Activated T-helper 9 cell treated with anti-CD3 and anti-CD28 coated beads, Interleukin-2, amount 50 U/mL, for 16 hours (primary cell): ENCODE data around the gene PPP1R9A.

Source experiments
- DNase-seq: peaks from one replicate; pipeline ENCODE4 v3.0.0-alpha.2; 2020; ENCODE audit warnings: low read depth

The PPP1R9A gene

DNA sequence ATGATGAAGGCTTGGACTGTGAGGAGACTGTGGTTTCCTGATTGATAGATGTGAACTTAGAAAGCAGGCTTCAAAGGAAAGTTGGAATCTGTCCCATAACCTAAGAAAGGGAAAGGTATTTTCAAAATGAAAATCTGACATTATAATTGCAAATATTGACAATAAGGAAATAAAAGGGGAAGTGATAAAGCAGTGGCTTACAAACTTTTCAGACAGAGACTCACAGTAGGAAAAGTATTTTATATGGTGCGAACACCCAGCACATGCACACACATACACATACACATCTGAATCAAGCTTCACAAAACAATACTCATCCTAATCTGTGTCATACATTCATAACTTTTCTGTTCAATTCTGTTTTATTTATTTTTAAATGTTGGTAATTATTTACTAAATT, 412.2 kb downstream of the PPP1R9A start:
- no peak for DNase-seq

DNA sequence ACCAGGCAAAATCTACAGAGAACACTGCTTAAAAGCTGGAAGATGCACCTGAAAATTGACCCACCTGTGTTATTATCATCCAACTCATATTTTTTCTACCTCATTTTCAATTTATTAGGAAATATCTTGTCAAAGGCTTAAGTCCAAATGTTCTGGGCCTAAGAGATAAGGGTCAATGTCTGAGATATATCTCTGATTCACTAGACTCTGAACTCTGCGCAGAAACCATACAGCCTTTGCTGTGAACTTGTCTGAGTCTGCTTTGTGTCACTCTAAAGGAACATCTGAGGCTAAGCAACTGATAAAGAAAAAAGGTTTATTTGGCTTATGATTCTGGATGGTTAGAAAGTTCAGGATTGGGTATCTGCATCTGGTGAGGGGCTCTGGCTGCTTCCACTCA, 413.3 kb downstream of the PPP1R9A start:
- DNase-seq: no peak

DNA sequence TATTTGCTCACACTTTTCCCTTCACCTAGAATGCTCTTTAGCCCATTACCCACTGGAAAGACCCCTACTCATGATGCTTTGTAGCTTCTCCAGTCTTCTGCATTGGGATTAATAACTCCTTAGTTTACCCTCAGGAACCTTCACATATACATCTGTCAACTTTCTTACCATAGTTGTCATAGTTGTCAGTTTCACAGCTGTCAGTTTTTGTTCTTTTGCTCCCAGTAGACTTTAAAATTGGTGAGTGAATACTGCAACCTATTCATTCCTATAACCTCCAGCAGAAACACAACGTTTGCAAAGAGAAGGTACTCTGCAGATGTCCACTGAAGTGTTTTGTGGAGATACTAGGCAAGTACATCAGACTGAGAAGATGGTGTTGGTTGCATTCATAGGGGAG, 414.3 kb downstream of the PPP1R9A start:
- no peak for DNase-seq

DNA sequence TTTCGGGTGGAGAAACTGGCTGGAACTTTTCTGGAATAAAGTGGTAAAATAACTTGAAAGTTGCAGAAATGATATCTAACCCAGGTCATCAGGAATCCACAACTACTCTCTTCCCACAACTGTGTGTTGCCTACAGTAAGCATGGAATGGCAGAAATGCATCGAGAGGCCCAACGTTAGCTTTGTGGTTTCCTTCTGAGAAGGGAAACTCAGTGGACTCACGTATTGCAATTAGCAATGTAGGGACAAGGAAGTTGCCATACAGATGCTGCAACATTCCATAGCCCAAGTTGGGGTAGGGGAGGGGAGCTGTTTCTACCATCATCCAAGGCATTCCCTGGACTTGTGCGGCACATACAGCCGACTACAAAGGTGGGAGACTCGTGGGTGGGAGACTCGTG, 415.0 kb downstream of the PPP1R9A start:
- DNase-seq: no peak

DNA sequence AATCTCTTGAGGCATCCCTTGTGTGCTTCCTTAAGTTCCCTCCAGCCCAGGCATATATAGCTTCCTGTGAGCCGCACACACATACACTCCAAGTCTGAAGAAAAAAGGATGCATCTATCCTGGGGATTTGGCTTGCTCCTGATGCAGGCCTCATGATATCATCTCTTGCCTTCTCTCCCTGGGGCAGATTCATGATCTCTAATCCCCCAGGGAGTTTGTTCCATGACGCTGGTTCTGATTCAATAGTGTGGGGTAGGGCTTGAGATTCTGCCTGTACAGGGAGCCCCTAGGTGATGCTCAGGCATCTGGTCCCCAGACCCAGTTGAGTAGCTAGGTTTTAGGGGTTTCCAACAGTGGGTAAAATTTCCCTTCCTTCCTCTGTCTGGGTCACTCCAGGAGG, 415.5 kb downstream of the PPP1R9A start:
- no peak for DNase-seq

DNA sequence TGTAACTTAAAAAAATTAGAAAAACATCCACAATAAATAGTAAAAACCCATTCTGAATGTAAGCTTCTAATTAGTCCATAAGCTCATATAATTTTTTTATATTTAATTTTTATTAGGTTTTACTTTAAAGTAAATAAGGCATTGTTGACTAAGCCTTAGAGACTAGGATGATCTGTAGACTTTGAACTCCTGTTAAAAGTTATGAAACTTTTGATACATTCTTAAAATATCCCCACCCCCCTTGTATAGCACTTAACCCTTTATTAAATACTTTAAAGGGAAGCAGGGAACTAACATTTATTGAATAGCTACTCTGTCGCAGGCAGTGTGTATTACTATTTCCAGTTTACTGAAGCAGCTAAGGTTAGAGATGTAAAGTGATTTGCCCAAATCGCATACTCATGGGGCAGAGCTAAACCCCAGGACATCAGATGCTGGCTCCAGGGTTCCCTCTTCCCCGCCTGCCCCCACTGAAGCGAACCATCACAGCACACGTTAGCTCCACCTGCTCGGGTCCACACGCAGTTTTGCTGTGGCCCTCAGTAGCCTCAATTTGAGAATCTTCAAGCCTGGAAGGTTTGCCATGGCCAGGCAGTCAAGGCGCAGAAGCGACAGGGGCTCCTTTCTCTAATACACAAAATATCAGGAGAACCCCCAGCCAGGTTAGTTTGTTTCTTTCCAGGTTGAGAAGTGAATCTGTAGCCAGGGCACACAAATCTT, 416.2 kb downstream of the PPP1R9A start:
- no peak for DNase-seq

DNA sequence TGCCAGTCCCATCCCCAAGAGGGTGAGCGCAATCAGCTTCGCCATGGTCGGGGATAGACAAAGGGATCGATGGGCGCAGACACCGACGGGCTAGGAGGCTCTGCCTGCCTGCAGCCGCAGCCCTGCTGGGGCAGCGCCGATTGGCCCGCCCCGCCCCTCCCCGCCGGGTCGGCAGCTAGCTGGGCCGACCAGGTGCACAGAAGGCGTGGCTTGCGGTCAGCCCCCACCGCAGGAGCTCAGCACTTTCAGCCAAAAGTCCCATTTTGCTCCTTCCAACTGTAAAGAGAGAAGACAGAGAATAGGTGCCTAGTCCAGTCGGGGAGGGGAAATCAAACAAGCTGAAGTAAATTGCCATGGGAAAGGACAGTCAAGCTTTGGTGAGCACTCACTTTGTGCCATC, 417.0 kb downstream of the PPP1R9A start, which contains the start of gene PON1:
Gene PON1, minus strand, starts transcription at position 102 of the 400 bp plus-strand sequence. Its CDS starts 57 bp downstream, at position 45.
- DNase-seq: no peak

DNA sequence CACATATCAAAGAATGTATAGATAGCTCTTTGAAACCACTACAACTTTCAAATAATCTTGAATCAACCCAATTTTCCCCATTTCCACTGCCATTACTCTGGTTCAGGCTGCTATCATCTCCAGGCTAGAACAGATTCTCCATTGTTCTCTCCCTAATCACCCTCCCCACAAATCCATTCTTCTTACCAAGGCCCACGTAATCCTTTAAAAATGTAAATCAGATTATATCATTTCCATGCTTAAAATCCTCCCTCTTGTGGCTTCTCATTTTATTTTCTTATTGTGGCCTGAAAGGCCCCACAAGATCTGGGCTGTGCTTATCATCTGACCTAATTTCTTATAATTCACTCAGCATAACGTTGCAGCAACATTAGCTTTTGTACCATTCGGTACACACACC, 420.0 kb downstream of the PPP1R9A start:
- no peak for DNase-seq

DNA sequence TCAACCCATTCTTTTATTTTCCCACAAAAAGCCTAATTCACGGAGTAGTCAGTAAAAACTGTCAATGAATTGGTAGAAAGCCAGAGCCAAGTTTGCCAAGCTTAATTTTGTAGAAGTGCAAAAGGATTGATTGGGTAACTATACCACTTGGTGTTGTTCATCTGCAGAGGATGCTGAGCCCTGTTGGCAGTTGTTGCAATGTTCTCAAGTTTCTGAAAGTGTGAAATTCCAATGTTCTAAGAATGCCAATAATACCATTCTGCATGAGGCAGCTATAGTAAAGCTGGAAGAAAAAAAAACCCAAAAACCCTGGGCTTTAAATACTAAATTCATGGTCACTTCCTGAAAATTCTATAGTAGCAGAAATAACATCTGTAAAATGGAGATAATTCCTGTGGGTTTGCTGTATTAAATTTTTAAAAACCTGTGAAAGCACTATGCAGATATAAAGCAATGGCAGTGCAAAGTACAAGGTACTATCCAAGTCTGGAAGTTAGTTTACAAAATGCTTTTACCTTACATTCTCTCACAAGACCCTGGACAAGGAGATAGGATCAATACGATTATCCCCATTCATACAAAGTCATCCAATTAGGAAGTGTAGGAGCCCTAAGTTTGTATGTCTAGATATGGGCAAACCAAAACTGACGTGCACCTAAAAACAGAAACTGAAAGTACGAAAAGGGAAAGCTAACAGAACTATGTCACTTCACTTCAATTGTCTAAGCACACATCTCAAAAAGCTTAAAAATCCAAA, 423.0 kb downstream of the PPP1R9A start:
- DNase-seq: no peak

DNA sequence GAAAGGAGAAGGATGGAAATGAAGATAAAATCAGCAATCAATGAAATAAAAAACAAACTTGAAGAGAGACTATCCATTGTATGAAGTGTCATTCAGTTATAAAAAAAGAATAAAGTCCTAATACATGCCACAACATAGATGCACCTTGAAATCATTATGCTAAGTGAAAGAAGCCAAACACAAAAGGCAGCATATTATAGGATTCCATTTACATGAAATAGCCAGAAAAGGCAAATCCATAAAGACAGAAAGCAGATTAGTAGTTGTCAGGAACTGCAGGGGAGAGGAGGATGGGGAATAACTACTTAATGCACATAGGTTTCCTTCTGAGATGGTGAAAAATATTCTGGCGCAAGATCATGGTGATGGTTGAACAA, 423.6 kb downstream of the PPP1R9A start:
- no peak for DNase-seq

DNA sequence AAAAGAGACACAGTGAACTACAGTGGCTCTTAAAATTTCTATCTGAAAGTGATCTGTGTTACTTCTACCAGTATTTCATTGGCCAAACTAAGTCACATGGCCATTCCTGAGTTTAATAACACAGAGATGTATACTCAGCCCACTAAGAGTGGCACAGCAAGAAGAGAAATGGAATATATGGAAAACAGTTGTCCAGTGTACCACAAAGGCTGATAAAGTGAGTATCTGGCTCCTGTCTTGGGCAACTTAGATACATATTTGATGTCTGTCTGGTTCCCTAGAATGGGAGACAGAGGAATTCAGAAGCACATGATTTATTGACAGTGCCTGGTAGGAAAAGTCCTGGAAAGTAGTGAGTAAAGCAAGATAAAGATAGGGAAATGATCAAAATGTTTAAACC, 427.1 kb downstream of the PPP1R9A start:
- no peak for DNase-seq

DNA sequence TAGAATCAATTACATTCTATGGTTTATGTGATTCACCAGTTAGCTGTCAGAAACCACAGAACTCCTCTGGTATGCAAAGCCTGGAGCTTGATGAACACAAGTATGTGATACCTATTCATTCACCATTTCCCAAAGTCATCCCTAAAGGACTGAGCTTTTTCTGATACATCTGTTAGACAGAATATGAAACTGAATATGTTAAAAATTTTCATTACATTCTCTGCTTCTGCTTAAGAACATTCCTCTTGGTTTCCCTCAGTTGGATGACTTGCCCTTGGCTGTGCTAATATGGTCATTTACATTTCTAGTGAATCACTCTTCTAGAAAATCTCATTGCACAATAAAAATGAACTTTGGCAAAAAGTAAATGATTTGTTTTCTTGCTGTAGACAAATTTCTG, 427.7 kb downstream of the PPP1R9A start:
- DNase-seq: no peak

DNA sequence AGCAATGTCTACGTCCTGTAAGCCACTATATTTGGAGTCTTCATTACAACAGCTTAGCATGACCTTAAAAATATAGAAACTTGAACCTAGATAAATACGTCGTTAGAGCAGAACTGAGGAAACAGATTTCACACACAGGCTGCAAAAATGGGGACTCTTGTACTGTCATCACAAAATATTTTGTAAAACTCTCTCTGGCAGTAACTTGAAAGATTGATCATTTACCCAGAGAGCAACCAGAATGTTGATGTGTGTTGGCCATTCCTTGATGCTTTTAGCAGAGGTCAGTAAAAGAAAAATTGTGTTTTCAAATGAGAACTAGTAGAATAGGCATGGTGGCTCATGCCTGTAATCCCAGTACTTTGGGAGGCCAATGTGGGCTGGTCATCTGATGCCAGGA, 431.4 kb downstream of the PPP1R9A start:
- DNase-seq: no peak

DNA sequence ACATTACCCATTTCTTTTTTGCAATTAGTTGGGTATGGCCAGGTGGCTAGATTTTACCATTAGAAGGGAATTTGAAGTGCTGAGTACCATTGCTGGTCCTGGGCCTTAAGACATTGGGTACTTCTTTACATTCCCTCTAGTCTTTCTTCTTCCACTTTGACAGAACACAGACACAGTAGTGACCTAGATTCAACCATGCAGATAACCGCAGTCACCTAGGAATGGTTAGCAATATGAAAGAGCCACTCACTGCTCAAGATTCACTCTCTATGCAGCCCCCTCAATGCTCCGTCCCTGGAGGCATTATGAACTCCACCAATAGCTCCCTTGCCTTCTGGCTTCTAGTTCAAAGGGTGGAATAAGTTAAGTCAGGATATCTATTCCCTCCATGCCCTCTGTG, 433.1 kb downstream of the PPP1R9A start:
- no peak for DNase-seq

DNA sequence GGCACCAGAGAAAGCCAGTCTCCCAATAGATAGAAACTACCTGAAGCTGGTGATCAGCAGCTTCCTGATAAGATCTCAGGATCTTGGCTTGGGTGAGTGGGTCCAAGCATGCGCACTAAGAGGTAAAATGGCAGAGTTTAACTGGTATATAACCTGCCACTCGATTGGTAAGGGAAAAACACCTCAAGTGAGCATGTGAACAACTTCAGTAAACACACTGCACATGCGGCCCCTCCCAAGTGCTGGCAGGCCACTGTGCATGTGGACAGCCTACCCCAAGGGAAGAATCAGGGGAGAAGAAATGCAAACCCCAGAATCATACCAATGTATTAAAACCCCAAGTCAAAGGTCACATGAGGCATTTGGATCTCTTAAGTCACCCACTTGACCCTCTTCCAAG, 434.6 kb downstream of the PPP1R9A start:
- no peak for DNase-seq

DNA sequence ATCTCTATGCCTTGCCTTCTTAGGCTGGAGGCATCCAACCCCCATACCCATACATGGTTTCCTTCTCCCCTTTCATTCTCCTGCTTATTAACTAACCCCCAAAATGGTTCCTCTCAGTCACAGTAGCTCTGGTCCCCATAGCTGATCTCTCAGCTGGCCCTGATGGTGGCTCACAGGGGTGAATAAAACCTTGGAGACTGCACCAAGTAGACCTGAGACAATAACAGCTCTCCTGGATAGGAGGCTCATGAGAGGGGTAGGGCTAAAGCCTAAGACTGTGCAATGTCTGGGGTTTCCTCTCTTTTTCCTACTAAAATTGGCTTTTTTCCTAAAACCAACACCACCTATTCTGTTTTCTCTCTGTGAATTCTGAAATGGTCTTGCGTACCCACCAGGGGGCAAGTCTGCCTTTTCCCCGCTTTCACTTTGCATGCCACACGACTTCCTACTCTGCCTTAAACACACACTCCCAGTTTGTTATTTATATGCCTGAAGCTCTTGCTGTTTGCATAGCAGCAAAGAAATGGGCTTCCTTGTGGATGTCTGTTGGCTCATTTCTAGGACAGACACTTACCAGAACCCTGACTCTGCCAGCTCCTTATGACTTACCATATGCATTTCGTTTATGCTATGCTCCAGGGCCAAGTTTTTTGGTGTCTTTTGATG, 435.4 kb downstream of the PPP1R9A start:
- no peak for DNase-seq
